Measurements from ENCODE around the gene KLHL41.

DNA sequence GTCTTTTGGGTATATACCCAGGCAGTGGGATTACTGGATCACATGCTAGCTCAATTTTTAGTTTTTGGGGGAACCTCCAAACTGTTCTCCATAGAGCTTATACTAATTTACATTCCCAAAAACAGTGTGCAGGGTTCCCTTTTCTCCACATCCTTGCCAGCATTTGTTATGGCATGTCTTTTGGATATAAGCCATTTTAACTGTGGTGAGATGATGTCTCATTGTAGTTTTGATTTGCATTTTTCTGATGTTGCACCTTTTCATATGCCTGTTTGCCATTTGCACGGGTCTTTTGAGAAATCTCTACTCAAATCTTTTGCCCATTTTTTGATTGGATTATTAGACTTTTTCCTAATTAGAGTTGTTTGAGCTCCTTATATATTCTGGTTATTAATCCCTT is 56.2 kb downstream of the KLHL41 start:
- TF ChIP-seq, protein P1, sequence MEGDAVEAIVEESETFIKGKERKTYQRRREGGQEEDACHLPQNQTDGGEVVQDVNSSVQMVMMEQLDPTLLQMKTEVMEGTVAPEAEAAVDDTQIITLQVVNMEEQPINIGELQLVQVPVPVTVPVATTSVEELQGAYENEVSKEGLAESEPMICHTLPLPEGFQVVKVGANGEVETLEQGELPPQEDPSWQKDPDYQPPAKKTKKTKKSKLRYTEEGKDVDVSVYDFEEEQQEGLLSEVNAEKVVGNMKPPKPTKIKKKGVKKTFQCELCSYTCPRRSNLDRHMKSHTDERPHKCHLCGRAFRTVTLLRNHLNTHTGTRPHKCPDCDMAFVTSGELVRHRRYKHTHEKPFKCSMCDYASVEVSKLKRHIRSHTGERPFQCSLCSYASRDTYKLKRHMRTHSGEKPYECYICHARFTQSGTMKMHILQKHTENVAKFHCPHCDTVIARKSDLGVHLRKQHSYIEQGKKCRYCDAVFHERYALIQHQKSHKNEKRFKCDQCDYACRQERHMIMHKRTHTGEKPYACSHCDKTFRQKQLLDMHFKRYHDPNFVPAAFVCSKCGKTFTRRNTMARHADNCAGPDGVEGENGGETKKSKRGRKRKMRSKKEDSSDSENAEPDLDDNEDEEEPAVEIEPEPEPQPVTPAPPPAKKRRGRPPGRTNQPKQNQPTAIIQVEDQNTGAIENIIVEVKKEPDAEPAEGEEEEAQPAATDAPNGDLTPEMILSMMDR (IDR thresholded peaks at IDR 0.05; ENCODE audit: poor library complexity) = no peak
- TF ChIP-seq EZH2 (IDR thresholded peaks at IDR 0.05; ENCODE audit: borderline replicate concordance) = no peak
